Smooth muscle cell (in vitro differentiated cells): ENCODE measurements around the gene SHANK1. TPM values are rescaled to one million over a fixed set of nuclear protein-coding genes. Genes with fewer than 3 reads are reported as not detected.

Source experiments
- DNase-seq: peaks from one replicate; lab custom pipeline; 2025; ENCODE audit not compliant: unreplicated experiment; lab: John Stamatoyannopoulos, UW
- H2AFZ ChIP-seq: fragments of 200-600 bp; sonication (generic); 2 replicates; pipeline ENCODE4 v1.6.0; 2016; ENCODE audit warnings: antibody characterized with exemption, low read depth, mild to moderate bottlenecking
- H3F3A ChIP-seq: fragments of 200-600 bp; sonication (generic); 2 replicates; pipeline ENCODE4 v1.6.0; 2017; ENCODE audit warnings: antibody characterized with exemption, low read depth
- H3K27ac ChIP-seq: fragments of 200-600 bp; sonication (generic); 2 replicates; pipeline ENCODE4 v1.5.1; 2016; ENCODE audit warnings: low read depth, mild to moderate bottlenecking
- H3K27me3 ChIP-seq: fragments of 200-600 bp; sonication (generic); 2 replicates; pipeline ENCODE4 v1.6.1; 2016; ENCODE audit warnings: low read depth, mild to moderate bottlenecking
- H3K36me3 ChIP-seq: fragments of 200-600 bp; sonication (generic); 2 replicates; pipeline ENCODE4 v1.5.1; 2016; ENCODE audit warnings: low read depth
- H3K4me1 ChIP-seq: fragments of 200-600 bp; sonication (generic); 2 replicates; pipeline ENCODE4 v1.5.1; 2016; ENCODE audit warnings: low read depth
- H3K4me2 ChIP-seq: fragments of 200-600 bp; sonication (generic); 2 replicates; pipeline ENCODE4 v1.6.0; 2016; ENCODE audit warnings: mild to moderate bottlenecking
- H3K4me3 ChIP-seq: fragments of 200-600 bp; sonication (generic); 2 replicates; pipeline ENCODE4 v1.5.1; 2016; ENCODE audit warnings: mild to moderate bottlenecking
- H3K79me2 ChIP-seq: fragments of 200-600 bp; sonication (generic); 2 replicates; pipeline ENCODE4 v1.6.0; 2016; ENCODE audit warnings: low read depth, mild to moderate bottlenecking
- H3K9ac ChIP-seq: fragments of 200-600 bp; sonication (generic); 2 replicates; pipeline ENCODE4 v1.6.0; 2016; ENCODE audit warnings: low read depth
- H3K9me3 ChIP-seq: fragments of 200-600 bp; sonication (generic); replicated peaks from 2 replicates; pipeline ENCODE4 v1.5.1; 2016; ENCODE audit warnings: low read depth
- H4K20me1 ChIP-seq: fragments of 200-600 bp; sonication (generic); 2 replicates; pipeline ENCODE4 v1.6.0; 2016; ENCODE audit warnings: low read depth
- WGBS: methylation state at CpG from one replicate; pipeline ENCODE4 v1.1.7; 2016; ENCODE audit warnings: low lambda C conversion rate; 5-methylcytosine and 5-hydroxymethylcytosine counted together
- polyA plus RNA-seq: library from polyadenylated mRNA; unstranded; fragments of >200 nt; fragmentation: Nextera tagmentation; extraction: Ambion mirVana; gene quantifications from 2 replicates; pipeline ENCODE4 v1.2.1, GENCODE V29; 2016
- total RNA-seq: library from RNA; depleted of rRNA; stranded (reverse); fragments of >200 nt; gene quantifications from 2 replicates; pipeline ENCODE4 v1.2.3, GENCODE V29; 2014
- TF ChIP-seq, protein P1 (sequence below): fragments of 200-600 bp; sonication (generic); IDR thresholded peaks from 2 replicates; pipeline ENCODE4 v1.5.1; 2017; ENCODE audit warnings: borderline replicate concordance, mild to moderate bottlenecking, antibody characterized with exemption; ENCODE audit not compliant: insufficient read depth, poor library complexity, severe bottlenecking

Gene SHANK1
- total and polyA plus RNA-seq, 2 experiments from 2014 or later: 1.0 to 4.1 TPM

DNA sequence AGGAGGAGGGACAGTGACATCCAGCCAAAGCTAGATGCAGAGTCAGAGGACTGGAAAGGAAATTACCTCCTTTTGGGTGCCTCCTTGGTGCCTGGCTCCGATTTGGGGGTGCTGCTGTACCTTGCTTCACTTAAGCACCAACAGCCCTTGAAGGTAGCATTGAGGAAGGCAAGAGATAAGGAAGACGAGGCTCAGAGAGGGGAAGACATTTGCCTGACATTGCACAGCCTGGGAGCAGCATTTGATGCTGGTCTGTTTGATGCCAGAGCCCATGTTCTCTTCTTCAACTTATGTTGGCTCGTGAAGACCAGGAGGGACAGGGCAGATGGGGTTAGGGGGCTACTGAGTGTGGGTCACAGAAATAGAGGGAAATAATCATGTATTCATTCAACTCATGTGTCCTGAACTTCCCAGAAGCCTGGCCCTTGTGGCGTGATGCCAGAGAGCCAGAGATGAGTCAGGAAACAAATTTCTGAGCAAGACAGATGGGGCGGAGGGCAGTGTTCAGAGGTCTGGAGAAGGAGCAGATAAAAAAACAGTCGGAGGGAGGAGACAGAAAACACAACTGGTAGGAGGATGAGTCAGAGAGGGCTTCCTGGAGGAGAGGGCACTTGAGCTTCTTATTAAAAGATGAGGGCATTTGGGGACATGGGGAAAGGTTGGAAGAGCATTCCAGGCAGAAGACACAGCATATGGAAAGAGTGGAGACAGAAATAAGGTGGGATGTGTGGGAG, 73.4 kb downstream of the SHANK1 start:
- Histone ChIP-seq H3K4me3 (no peak overlapping the region), H3K27ac (no peak overlapping the region), H3K79me2 (no peaks in the 10 kb centered on the region), H3K9me3 (no peaks in the 10 kb centered on the region), H4K20me1 (no peaks in the 10 kb centered on the region), H3K4me2 (no peak overlapping the region), H3K27me3 (no peaks in the 10 kb centered on the region), H3K9ac (no peak overlapping the region), H3F3A (no peaks in the 10 kb centered on the region), H3K4me1 (no peaks in the 10 kb centered on the region), H2AFZ (no peak overlapping the region), H3K36me3 (no peaks in the 10 kb centered on the region)
- 40% methylated on average over 6 of the region's 6 CpGs for whole genome bisulfite sequencing
- no peak for DNase-seq
- TF ChIP-seq, protein P1, sequence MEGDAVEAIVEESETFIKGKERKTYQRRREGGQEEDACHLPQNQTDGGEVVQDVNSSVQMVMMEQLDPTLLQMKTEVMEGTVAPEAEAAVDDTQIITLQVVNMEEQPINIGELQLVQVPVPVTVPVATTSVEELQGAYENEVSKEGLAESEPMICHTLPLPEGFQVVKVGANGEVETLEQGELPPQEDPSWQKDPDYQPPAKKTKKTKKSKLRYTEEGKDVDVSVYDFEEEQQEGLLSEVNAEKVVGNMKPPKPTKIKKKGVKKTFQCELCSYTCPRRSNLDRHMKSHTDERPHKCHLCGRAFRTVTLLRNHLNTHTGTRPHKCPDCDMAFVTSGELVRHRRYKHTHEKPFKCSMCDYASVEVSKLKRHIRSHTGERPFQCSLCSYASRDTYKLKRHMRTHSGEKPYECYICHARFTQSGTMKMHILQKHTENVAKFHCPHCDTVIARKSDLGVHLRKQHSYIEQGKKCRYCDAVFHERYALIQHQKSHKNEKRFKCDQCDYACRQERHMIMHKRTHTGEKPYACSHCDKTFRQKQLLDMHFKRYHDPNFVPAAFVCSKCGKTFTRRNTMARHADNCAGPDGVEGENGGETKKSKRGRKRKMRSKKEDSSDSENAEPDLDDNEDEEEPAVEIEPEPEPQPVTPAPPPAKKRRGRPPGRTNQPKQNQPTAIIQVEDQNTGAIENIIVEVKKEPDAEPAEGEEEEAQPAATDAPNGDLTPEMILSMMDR: no peak

DNA sequence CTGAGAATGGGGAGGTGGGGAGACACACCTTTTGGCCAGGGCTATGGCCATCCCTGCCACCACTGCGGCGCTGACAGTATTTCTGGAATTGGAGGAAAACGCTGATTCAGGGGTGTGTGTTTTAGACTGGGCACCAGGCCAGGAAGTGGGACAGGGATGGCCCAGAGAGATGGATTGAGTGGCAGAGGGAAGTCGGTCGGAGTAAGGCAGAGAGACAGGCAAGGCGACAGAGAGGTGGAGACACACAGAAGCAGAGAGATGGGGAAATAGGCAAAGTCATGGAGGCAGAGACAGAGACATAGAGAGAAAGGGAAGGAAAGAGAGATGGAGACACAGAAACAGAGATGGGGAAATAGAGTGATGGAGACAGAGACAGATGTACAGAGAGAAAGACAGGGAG, 74.5 kb downstream of the SHANK1 start:
- H3K9me3 ChIP-seq: no peaks in the 10 kb centered on the region
- H3K79me2 ChIP-seq: no peaks in the 10 kb centered on the region
- H3F3A ChIP-seq: no peaks in the 10 kb centered on the region
- no peaks in the 10 kb centered on the region for H3K4me1 ChIP-seq
- no peak overlapping the region for H3K9ac ChIP-seq
- H2AFZ ChIP-seq: no peak overlapping the region
- H3K4me3 ChIP-seq: no peak overlapping the region
- H3K27ac ChIP-seq: no peak overlapping the region
- TF ChIP-seq, protein P1: no peak
- no peak overlapping the region for H3K4me2 ChIP-seq
- no peaks in the 10 kb centered on the region for H3K27me3 ChIP-seq
- no peak for DNase-seq
- WGBS: 80% methylated on average over 6 of the region's 6 CpGs
- H3K36me3 ChIP-seq: no peaks in the 10 kb centered on the region
- no peaks in the 10 kb centered on the region for H4K20me1 ChIP-seq

DNA sequence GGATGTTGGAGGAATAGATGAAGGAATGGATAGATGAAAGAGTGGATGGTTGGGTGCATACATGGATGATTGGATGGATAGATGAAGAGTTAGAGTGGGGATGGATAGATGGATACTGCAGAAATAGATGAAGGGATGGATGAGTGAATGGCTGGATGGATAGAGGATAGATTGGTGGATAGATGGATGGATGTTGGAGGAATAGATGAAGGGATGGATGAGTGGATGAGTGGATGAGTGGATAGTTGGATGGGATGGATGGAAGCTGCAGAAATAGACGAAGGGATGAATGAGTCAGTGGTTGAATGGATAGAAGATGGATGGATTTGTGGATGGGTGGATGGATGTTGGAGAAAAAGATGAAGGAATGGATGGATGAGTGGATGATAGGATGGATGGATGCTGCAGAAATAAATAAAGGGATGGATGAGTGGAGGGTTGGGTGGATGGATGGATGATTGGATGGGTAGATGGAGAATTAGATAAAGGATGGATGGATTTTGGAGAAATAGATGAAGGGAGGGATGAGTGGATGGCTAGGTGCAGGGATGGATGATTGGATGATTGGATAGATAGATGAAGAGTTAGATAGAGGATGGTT, 75.2 kb downstream of the SHANK1 start:
- no peaks in the 10 kb centered on the region for H3K79me2 ChIP-seq
- TF ChIP-seq, protein P1: no peak
- H3K4me2 ChIP-seq: no peak overlapping the region
- no peak overlapping the region for H2AFZ ChIP-seq
- no peak overlapping the region for H3K27ac ChIP-seq
- no peaks in the 10 kb centered on the region for H4K20me1 ChIP-seq
- H3K27me3 ChIP-seq: no peaks in the 10 kb centered on the region
- no peaks in the 10 kb centered on the region for H3K4me1 ChIP-seq
- H3F3A ChIP-seq: no peaks in the 10 kb centered on the region
- no peak overlapping the region for H3K4me3 ChIP-seq
- DNase-seq: no peak
- no peak overlapping the region for H3K9ac ChIP-seq
- no peaks in the 10 kb centered on the region for H3K9me3 ChIP-seq
- WGBS: 21% methylated on average over 1 of the region's 1 CpG
- H3K36me3 ChIP-seq: no peaks in the 10 kb centered on the region
